HG02884 (cell line): Measurements from ENCODE around the gene ATP6V1B1.
A peak's percentile ranks its signal among the peaks of the same experiment; 100 is the strongest.
"Not testable (repeated sequence)": the region's sequence is repeated elsewhere in the genome, so short reads cannot be mapped to it uniquely, and the experiment has no call there.

Experiments used
- ATAC-seq: cut with Tn5 transposase; IDR thresholded peaks from one replicate; pipeline ENCODE4 v1.9.1; 2021; ENCODE audit warnings: mild to moderate bottlenecking, moderate library complexity; ENCODE audit not compliant: unreplicated experiment

ATP6V1B1 gene

DNA sequence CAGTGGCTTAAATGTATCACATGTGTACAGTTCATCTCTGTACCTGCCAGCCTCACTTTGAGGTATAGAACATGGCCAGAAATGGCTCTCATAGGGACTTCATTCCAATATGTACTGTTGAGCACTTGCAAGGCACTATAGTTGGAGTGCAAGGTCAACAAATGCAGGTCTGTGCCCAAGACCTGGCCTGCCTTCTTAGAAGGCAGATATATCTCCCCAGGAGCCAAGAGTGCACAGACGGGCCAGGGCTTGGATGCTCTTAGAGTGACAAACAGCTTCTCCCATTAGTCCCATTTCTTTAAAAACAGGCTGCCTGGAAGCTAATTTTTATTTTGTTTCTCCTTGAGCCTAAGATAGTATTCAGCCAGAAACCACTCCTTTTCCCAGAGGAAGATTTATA is 51.7 kb downstream of the ATP6V1B1 start:
- no peak for ATAC-seq

DNA sequence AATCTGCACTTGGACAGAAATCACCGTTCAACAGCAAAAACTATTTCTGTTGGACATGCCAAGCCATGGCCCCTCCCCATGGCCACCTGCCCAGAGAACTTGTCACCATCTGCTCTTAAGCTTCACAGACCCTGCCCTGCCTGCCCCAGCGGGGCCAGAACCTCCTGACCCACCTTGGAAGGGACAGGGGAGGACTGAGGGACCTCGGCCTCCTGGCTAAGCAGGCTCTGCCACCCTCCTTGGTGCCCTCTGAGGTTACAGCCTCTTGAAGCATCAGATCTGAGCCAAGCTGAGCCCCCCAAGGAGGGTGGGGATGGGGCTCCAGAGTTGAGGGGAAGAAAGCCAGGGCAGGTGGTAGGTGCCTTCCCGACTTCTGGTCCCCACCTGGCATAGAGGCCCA is 52.5 kb downstream of the ATP6V1B1 start:
- ATAC-seq, result no peak

DNA sequence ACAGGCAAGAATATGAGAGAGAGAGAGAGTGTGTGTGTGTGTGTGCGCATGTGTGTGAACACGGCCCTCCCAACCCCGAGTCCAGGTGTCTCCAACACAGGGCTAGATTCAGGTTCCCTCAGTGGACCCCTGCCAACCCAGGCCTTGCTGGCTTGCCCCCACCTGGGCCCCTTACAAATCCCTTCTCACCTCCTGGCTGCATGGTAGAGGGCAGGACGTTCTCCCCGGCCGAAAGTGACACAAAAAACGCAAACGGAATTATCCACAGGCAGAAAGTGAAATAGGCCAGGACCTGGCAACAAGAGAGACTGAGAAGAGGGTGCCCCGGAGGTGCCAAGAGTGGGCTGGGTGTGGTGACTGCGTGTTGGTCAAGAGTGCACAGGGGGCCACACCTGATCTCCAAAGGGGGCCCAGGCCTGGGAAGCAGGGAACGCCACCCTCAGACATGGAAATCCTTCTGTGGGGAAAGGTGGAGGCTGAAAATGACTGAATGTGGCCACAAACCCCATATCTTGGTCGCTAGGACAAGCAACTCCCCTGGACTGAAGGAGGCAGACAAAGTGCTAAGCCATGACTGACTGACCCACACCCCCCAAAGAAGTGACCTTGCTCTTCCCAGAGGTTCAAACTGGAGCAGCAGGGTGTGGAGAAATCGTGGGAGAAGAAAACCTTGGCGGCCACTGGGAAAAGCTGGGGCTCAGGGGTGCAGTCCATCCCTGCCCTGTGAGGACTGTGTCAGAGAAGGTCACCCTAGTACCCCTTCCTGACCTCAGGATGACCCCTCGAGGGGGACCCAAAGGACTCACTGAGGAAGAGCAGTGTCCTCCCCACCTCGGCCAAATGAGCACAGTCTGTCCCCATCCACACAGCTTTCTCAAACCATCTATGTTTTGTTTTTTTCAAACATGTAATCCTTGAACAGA is 53.3 kb downstream of the ATP6V1B1 start:
- ATAC-seq, result no peak

DNA sequence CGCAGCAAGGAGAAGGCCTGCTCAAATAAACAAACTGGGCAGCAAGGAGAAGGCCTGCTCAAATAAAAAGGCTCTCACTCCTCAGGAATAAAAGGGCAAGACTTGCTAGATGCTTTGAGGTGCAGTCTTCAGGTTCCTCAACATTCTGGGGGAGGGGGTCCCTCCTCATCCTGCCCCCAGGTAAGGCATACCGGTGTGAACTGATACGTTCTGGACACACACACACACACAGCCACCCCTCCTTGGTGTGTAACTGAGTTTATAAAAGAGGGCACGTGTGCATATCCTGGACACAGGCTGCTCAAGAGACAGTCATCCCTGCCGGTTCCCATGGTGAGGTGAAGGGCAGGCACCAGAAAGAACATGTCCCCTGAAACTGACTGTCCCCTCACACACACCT is 54.5 kb downstream of the ATP6V1B1 start:
- no peak for ATAC-seq

DNA sequence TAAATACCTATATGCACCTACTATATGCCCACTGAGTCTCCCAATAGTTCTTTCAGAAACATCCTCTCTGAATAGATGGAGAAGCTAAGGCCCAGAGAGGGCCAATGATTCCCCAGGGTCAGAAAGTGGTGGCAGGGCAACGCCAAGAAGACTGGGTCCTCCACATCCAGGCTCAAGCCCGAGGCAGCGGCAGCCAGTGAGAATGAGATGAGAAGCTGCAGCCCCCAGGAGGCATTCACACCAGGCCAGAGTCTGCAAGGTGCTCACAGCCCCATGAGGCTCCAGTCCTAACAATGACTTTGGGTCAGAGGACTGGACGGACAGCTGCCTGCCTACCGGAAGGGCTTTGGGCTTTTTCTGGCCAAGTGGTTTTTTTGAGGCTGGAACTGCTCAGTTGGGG is 55.4 kb downstream of the ATP6V1B1 start:
- no peak for ATAC-seq

DNA sequence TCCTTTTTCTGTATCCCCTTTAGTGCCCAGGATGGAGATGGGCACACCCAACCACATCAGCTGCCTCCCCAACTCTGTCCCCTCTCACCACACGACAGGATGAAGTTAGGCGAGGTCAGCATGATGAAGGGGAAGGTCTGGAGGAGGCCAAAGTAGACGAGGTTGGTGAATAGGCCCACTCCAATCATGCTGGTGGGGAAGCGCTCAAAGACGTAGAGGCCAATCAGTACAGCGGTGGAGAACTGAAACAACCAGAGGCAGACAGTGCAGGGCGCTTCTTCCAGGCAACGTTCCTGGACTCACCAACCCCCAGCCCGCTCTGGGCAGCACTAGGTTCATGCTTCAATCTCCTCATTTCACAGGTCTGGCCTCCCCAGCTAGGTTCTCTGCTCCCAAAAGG is 56.0 kb downstream of the ATP6V1B1 start:
- no peak for ATAC-seq

DNA sequence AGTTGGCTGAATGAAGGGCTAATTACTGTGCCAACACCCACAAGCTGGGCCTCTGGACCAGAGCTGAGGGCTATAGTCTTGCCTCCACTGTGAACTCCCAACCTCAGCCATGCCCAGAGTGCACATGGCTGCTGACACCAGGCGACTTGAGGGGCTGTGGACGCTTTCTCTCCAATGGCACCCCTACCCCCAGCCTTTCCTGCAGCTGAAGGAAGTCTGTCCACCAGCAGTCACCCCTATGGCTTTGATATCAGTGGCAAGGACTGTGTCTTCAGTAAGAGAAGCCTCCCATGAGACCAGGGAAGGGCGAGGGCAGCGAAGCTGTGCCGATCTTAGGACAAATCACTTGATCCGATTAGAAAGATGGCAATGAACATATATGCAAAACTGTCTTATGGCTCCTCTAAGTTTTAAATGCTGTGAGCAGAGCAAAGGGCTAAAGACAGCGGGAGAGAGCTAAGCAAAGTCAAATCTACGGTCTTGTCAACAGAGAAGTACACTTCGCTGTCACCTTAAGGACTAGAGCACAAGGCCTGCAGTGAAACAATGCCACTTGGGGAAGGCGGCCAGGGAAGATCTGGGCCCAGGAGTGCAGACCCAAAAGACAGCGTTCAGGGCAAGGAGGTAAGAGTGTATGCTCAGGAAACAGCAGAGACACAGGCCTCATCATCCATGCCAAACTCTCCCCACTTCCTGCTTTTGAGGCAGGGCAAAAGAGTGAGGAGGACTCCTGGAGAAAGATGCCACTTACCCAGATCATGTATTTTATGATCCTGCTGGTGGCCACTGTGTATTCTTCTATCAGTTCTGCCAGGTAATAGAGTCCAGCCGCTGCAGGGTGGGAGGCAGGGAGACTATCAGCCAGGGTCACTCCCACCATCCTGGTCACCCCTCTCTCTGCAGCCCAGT is 57.5 kb downstream of the ATP6V1B1 start:
- no peak for ATAC-seq

DNA sequence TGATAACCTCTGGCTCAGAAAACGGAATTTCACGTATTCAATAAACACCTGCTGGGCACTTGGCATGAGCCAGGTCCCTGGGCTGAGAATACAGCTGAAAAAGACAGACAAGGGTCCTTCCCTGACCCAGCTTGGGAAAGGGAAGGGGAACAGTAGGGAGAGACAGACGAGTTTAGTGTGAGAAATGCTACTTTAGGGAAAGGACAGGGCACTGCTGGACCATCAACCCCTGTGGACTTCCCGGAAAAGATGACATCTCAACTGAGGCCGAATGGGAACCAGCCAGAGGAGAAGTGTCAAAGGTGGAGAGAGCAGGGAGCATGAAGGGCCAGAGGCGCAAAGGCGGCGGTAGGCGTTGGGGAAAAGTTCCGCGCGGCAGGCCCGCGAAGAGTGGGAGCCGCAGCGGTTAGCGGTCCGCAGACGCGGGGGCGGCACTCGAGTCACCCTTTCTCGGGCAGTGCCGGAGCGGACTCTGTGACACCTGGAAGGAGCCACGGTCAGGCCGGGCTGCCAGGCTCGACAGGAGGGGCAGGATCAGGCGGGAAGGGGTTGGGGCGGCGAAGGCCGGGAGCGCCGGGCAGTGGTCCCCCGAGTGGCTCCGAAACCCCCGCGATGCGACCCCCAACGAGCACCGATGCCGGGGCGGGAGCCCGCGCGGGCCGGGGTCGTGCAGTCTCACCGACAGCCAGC is 58.5 kb downstream of the ATP6V1B1 start:
- ATAC-seq, result peak; percentile 28

DNA sequence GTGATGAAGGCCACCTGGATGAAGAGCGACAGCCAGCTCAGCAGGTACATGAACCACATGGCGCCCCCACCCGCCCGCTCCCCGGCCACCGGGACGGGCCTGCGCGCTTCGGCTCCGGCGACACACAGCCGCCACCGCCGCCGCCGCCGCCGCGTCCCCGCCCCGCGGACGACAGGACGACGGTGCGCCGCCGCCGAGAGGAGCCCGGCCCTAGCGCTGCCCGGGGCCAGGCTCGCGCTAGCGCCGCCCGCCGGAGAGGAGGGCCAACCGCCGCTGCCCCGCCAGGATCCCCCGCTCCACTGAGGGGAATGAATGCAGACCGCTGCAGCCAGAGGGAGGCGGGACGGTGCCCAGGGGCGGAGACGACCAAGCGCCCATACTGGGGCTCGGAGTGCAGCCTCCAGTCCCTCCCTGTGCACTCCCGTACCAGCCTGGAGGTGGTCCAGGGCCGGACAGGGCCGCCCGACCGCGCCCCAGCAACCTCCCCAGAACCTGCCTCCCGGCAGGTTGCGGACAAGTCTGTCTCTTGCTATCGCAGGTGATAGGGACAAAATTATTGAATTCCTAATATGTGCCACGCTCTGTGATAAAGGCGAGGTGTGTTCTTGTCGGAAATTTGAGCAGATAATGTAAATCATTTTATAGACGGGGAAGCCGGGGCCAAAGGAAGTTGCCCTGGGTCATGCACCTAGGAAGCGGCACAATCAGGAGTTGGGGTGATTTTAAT is 59.2 kb downstream of the ATP6V1B1 start, which contains the start of gene TEX261:
Gene TEX261 (minus strand): TSS at position 175 of the 727 bp plus-strand sequence. CDS start 116 bp downstream, at position 59.
- peak; percentile 94 for ATAC-seq

DNA sequence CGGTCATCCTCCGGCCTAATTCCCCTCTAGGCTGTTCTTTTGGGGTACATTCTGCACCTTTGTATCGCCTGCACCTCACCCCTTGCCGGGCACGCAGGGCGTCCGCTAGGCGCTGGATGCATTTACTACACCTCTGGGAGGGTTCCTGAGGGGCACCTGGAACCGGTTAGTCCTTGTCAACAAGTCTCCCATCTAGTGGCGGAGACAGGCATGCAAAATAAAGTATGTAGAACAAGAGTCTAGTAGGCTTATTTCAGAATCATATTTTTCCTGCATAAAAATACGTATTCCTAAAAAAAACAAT is 59.7 kb downstream of the ATP6V1B1 start:
- ATAC-seq, result peak; percentile 37

DNA sequence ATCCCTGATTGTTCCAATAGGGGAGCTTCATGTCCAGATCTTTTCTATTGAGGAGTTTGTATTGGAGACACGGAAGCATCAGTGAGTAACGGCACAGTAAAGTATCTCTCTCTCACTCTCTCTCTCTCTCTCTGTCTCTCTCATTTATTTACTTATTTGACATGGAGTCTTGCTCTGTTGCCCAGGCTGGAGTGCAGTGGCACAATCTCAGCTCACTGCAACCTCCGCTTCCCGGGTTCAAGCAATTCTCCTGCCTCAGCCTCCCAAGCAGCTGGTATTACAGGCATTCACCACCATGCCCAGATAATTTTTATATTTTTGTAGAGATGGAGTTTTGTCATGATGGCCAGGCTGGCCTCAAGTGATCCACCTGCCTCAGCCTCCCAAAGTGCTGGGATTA is 63.2 kb downstream of the ATP6V1B1 start:
- ATAC-seq, result not testable (repeated sequence)

DNA sequence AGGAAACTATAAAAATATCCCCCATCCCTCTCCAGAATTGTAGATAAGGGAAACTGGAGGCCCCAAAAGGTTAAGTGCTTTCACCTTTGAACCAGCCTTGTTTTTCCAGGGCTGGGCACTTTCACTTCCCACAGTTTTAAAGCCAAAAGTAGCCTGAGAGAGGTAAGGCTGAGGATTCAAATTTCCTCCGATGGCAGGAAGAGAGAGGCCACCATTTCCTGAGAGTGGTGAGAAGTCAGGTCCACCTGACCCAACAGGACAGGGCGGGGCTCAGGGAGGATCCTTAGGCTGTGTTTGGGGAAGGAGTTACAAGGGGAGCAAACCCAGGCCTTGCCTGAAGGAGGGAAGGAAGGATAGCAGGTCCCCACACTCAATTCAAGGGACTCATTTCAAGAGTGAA is 63.7 kb downstream of the ATP6V1B1 start:
- no peak for ATAC-seq

DNA sequence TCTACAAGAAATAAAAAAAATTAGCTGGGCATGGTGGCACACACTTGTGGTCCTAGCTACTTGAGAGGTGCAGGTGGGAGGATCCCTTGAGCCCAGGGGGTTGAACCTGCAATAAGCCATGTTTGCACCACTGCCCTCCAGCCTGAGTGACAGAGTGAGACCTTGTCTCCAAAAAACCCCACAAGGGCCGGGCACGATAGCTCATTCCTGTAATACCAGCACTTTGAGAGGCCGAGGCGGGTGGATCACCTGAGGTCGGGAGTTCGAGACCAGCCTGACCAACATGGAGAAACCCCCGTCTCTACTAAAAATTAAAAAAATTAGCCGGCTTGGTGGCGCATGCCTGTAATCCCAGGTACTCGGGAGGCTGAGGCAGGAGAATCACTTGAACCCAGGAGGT is 64.2 kb downstream of the ATP6V1B1 start:
- ATAC-seq, result not testable (repeated sequence)

DNA sequence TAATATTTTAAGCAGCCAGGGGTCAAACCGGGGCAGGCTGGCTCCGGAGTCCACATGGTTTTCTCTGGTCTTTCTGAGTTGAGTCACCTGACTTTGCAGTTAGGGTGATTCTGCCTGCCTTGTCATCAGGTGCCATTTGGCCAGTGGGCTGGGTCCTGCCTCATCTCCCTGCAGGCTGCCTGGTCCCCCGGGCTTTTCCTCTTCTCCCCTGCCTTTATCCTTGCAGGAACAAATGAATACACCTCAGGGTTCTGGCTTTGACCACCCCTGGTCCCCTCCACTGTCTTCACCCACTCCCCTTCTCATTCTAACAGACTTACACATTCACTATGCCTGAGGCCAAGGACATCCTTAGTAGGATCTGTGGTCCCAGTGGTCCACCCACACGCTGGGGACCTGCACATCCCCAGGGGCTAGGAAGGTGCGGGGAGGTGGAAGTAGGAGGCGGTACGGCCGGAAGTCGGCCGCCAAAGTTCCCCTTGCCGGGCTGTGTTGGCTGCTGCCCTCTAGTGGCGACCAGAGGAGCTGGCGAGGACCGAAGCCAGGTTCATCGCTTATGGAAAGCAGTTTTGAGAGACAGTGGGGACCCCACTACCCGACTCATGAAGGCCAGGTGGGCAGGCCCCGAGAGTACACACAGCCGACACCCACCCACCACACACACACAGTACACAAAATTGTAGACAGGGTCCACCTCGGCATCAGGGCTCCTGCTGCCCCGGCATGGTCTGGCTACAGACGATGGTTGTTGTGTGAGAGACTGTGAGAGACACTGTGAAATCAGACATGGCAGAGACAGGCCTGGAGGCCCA is 65.3 kb downstream of the ATP6V1B1 start:
- ATAC-seq, result peak; percentile 94

DNA sequence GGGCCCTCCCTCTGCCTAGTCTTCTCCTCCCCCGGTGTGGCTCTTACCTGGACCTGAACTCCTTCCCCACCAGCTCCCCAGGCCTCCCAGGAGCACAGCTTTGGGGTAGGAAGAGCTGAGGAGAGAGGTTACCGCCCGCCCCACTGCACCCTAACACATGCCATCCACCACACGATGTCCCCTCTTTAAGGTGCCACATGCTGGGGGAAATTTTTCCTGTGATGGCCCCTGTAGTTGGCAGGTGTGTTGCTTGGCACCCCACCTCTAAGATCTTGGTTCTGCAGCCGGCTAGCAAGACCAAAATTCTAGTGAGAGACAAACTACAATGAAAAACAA is 65.9 kb downstream of the ATP6V1B1 start:
- ATAC-seq, result no peak

DNA sequence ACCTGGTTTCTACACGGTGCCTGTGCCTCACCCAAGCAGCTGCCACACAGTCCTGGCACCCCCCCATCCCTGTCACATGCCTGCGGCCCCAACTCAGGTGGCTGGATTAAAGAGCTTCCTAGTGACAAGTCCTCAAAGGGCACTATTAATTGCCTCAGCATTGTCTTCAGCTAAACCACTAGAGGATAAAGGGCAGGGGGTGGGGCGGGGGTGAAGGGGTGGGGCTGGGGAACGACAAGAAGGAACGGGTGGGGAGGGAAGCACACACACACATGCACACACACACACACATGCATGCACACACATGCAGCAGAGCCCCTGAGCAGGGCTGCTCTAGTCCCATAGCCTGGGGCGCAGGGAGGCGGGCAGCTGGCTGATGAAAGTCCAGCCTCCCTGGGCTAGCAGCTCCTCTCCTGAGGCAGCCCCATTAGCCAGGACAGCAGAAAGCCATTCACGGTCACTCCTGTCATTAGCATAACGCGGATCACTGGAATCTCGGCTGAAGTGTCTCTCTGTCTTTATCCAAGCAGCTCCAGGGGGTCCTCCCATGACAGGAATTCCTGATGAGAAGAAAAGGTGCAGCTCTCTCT is 66.4 kb downstream of the ATP6V1B1 start:
- no peak for ATAC-seq

DNA sequence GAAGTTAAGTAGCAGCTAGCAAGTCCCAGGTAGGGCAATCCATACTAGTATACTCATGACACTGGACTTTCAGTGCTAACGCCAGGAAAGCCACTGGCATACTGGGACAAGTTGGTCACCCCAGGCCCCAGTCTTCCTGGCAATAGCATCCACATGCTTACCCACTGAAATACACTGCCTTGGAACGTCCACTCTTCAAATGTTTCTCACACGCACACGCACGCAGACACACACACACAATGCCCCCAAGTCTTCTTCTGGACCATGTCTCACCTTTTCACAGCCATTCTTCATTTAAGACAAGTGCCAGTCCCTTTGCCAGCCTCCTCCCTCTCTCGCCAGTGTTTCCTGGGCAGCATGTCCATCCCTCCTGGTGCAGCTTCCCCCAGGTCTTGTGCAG is 67.7 kb downstream of the ATP6V1B1 start:
- no peak for ATAC-seq

DNA sequence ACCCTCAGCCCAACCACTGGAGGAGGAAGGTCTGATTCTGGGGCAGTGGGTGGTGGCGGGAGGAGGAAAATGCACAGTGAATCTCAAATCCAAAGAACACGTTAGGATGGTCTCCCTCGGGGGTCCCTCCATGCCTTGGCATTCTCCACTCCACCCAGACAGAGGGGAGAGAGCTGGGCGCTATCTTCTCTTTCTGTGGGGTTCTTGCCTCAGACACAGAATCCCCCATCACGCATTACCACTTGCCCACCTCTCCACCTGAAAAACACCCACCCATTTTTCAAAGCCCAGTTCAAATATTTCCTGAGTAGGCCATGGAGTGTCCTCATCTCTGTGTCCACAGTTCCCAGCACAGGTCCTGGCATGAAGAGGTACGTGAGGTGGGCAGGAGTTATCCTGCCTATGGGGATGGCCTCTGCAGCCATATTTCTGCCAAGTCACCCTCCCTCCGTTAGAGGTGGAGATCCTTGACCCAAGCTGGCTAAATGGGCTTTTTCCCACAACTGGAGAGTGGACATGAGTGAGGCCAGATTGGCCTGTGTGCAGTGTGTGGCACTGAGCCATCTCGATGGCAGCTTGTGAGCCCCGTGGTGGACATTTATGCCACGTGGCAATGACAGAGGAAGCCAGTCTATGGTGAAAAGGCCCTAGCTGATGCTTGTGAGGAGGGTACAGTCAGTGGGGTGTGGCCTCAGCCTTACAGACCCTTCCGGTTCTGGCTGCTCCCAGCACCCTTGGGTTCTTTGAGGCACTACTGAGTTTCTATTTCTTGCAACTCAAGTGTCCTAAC is 68.5 kb downstream of the ATP6V1B1 start:
- ATAC-seq, result no peak

DNA sequence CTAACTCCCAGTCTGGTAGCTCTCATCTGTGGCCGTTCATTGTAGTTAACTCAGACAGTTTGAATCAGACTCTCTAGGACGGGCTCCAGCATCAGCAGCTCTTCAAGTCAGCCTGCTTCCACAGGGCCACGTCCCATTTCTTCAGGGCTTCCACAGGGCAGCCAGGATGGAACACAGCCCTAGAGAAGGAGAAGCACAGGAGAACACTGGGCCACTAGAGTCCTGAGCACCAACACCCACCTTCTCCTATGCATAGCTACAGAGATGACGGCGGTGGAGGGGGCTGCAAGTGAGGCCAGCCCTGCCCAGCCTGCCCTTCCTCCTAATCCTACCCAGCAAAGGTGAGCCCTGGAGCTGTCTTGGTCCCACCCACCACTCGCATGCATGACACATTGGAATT is 69.2 kb downstream of the ATP6V1B1 start:
- ATAC-seq, result no peak
